NCI-H748 (cell line): ENCODE results near the gene METTL6.
"Not testable (repeated sequence)": the region's sequence is repeated elsewhere in the genome, so short reads cannot be mapped to it uniquely, and the experiment has no call there.

Experiments
- DNase-seq: peaks from one replicate; lab custom pipeline; 2025; ENCODE audit not compliant: unreplicated experiment; lab: John Stamatoyannopoulos, UW

METTL6 gene

DNA sequence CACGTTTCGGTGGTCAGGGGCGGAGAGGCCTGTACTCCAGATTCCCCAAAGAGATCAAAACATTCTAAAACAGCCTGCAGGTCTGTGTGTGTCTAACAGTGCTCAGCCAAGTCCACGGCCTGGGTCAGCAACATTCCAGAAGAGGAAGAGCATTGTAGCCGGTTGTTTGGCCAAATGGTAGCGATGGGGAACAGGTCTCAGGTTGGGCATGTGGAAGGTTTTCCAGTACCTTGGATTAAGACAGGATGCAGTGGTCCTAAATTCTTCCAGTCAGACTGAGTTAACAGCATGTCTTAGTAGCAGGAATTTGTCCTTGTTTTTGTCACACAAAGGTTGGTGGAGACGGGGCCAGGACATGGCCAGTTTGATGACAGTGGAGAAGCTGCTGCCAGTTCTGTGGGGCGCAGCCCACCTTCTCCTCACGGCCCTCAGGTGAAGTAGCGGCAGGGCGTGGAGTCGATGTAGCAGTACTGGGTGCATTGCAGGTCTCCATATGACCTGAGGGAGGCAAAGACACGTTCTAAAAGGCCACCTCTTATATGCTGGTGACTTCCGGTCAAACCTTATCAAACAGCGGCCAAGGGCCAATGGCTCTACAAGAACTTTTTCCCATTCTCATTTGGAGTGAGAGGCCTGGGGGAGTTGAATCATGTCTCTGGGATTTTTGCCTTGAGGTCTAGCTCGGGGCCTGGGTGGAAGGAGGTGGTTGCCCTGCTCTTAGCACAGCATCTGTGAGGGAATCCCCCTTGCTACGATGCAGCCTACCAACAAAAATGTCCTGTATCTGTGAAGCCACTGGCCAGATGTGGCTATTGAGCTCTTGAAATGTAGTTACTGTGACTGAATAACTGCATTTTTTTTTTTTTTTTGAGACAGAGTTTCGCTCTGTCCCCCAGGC, 24.1 kb upstream of the METTL6 start:
- no peak for DNase-seq

GRCh38 chr3:15450438-15451215, 23.3 kb upstream of the METTL6 start:
- no peak for DNase-seq

- DNase-seq: no peak
Observed at GRCh38 chr3:15449489-15450224, 22.3 kb upstream of the METTL6 start.

- no peak for DNase-seq
Observed at GRCh38 chr3:15443826-15444524, 16.6 kb upstream of the METTL6 start.

GRCh38 chr3:15440891-15441290, 13.5 kb upstream of the METTL6 start:
- no peak for DNase-seq

DNA sequence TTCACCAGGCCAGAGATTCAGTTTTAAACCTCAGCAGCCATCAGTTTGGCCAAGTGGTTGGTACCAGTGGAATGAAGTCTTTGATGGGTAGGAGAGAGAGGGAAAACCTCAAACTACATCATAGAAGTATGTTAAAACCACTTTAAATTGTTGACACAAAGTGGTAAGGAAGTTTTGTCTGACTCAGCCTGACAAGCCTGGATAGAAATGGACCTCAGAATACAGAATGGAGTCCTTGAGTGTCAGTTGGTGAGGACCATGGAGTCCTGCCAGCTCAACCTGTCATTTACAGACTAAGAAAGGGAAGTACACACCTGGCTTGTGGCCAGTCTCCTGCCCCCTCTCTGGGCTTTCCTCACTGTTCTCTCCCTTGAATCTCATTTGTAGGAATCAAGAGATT, 12.1 kb upstream of the METTL6 start:
- DNase-seq: no peak

GRCh38 chr3:15438983-15439382, 11.6 kb upstream of the METTL6 start:
- no peak for DNase-seq

DNA sequence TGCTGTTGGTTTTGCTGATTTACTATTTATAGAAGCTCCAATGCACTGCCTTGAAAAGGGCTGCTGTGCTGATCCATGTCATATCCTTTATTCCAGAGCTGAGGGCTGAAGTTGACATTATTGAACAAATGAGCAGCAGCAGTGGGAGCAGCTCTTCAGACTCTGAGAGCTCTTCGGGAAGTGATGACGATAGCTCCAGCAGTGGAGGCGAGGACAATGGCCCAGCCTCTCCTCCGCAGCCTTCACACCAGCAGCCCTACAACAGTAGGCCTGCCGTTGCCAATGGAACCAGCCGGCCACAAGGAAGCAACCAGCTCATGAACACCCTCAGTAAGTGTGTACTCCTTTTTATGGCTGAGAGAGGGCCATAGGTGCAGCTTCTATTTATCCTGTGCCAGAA, 8.9 kb upstream of the METTL6 start:
- no peak for DNase-seq

DNA sequence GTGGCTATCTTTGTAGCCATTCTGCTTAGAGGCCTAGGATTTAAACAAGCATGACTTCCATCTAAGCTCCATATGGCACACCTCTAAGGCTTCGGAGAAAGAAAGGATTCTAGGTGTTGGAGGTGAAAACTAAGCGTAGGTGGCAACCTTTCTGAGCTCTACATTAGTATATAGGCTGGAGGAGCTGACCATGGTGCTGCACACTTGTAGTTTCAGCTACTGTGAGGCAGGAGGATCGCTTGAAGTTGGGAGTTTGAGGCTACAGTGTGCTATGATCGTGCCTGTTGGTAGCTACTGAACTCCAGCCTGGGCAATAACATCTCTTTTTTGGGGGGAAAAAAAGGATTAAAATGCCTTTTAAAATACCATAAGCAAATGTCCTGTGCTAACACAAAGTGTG, 7.4 kb upstream of the METTL6 start:
- no peak for DNase-seq

DNA sequence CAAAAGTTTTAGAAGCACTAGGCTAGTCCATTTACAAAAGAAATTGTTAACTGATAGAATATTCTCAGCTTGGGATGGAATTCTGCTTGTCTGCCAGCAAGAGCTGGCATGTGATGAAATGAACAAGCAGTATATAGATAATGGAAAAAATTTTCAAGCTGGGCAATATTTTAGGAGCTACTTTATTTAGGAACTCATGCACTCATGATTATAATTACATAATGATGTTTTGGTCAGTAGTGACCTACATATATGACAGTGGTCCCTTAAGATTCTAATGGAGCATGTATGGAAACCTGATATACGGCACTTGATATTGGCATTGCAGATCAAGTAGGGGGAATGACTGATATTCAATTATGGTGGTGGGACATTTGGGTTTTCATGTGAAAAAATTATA, 6.2 kb upstream of the METTL6 start:
- DNase-seq: no peak

DNA sequence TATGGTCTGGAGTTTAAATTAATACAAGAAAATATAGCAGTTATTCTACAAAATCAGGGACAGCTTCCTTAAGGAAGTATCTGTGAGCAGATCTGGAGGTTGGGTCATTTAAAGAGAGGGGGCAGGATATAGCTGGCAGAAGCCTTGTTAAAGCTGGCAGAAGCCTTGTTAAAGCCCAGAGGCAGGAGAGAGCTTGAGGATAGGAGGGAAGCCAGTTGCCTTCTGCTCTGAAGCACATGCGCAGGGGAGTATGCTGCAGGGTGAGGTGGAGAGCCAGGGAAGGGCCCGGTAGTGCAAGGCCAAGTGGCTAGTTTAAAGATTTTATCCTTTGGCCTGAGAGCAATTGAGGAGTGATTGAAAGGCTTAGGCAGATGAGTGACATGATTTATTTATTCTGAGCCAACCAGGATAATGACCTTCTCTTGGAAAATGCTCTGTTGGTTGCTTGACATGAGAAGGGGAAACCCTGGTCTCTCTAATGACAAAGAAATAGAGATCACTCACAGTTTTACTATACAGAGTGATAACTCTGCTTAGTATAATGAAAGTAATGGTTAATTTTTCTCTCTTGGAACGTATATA, 4.0 kb upstream of the METTL6 start:
- no peak for DNase-seq

DNA sequence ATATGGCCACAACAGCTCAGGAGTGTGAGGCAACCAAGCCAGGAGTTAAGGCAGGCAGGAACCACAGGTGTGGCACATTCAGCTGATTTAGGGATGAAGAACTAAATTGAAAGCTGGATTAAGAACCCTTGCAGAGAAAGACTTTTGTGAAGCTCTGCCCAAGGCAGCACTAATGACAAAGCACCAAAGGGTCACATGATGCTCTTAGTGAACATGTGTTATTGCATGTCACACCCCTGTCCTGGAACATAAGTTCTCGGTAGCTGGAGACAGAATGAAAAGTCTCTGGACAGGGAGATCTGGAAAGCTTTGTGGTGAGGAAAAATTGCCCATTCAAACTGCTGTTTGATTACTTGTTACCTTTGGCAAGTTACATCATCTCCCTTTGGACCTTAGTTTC, 3.3 kb upstream of the METTL6 start:
- DNase-seq: no peak

GRCh38 chr3:15429080-15429479, 1.7 kb upstream of the METTL6 start:
- DNase-seq: no peak

GRCh38 chr3:15428539-15428938, 1.2 kb upstream of the METTL6 start:
- DNase-seq: no peak

GRCh38 chr3:15427981-15428380, 637 bp upstream of the METTL6 start:
- no peak for DNase-seq

- no peak for DNase-seq
Observed at GRCh38 chr3:15426579-15427118, 695 bp downstream of the METTL6 start.

DNA sequence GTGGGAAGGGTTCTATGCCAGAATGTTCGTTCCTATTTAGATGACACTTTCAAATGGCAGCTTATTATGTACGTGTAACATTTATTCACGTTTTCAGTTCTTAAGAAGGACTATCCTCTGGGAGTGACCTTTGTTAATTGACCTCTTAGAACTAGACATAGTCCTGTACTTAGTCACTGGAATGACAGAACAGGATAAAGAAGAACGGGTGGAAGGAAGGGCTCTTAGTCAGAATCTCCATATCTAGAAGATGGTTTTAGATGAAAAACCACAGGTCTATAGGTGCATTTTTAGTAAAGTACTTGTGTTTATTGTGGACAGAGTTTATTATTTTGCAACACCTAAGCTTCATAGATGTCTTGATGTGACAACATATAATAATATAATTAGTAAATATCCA, 6.5 kb downstream of the METTL6 start:
- DNase-seq: no peak

DNA sequence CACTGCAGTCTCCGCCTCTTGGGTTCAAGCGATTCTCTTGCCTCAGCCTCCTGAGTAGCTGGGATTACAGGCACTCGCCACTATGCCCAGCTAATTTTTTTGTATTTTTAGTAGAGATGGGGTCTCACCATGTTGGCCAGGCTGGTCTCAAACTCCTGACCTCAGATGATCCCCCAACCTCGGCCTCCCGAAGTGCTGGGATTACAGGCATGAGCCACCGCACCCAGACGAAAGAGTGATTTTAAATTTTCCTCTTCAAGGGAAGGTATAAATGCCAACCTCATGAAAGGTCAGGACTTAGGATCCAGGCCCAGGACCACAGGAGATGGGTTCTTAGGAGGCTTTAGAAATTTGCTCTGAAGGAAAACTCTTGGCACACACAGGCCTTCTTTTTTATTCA, 16.4 kb downstream of the METTL6 start:
- DNase-seq: not testable (repeated sequence)

- no peak for DNase-seq
Observed at GRCh38 chr3:15409774-15410173, 17.6 kb downstream of the METTL6 start.

DNA sequence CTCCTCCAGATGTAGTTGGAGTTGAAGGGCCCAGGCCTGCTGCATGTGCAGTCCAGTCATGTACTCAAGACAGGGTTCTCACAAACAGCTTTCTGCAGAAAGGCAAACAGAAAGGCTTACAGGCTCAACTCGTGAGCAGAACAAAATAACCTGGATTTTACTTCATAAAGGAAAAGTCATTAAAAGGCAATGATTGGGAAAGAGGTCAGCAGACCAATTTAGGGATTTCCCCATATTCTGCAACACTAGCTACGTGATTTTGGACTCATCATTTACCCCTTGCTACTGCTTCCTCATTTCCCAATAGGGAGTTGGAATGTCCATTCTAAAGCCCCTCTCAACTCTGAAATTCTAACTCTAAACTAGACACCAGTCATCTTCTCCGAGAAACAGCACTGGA, 18.1 kb downstream of the METTL6 start:
- DNase-seq: no peak
